ENCODE measurements around the gene WNT16. TPM values are rescaled to one million over a fixed set of nuclear protein-coding genes. Genes with fewer than 3 reads are reported as not detected.
A peak's percentile ranks its signal among the peaks of the same experiment; 100 is the strongest.

Gene WNT16
- total RNA-seq, 6 experiments from 2014 or later, result 0.07 to 0.25 (median 0.18) TPM

GRCh38 chr7:121331574-121331973 is 2.8 kb downstream of the WNT16 start:
- no peak for DNase-seq
- H3K4me1 Mint-ChIP-seq (ENCODE audit: low read depth), result peaks cover 43% of the 10 kb centered on the region
- no peaks in the 10 kb centered on the region for H3K36me3 Mint-ChIP-seq (ENCODE audit: low read depth)
- H3K4me3 Mint-ChIP-seq, result no peak overlapping the region
- TF ChIP-seq, protein P1, sequence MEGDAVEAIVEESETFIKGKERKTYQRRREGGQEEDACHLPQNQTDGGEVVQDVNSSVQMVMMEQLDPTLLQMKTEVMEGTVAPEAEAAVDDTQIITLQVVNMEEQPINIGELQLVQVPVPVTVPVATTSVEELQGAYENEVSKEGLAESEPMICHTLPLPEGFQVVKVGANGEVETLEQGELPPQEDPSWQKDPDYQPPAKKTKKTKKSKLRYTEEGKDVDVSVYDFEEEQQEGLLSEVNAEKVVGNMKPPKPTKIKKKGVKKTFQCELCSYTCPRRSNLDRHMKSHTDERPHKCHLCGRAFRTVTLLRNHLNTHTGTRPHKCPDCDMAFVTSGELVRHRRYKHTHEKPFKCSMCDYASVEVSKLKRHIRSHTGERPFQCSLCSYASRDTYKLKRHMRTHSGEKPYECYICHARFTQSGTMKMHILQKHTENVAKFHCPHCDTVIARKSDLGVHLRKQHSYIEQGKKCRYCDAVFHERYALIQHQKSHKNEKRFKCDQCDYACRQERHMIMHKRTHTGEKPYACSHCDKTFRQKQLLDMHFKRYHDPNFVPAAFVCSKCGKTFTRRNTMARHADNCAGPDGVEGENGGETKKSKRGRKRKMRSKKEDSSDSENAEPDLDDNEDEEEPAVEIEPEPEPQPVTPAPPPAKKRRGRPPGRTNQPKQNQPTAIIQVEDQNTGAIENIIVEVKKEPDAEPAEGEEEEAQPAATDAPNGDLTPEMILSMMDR (IDR thresholded peaks at IDR 0.05), result no peak
- peaks cover 14% of the 10 kb centered on the region; the same call in 1 of the 2 replicates for H3K27me3 Mint-ChIP-seq (ENCODE audit: insufficient read depth)
- H3K9me3 Mint-ChIP-seq, result no peaks in the 10 kb centered on the region
- no peak overlapping the region for H3K27ac Mint-ChIP-seq

- peaks cover 7% of the 10 kb centered on the region; the same call in 1 of the 2 replicates for H3K27me3 Mint-ChIP-seq (ENCODE audit: insufficient read depth)
These were observed 5.6 kb downstream of the WNT16 start for GRCh38 chr7:121334376-121334775.

DNA sequence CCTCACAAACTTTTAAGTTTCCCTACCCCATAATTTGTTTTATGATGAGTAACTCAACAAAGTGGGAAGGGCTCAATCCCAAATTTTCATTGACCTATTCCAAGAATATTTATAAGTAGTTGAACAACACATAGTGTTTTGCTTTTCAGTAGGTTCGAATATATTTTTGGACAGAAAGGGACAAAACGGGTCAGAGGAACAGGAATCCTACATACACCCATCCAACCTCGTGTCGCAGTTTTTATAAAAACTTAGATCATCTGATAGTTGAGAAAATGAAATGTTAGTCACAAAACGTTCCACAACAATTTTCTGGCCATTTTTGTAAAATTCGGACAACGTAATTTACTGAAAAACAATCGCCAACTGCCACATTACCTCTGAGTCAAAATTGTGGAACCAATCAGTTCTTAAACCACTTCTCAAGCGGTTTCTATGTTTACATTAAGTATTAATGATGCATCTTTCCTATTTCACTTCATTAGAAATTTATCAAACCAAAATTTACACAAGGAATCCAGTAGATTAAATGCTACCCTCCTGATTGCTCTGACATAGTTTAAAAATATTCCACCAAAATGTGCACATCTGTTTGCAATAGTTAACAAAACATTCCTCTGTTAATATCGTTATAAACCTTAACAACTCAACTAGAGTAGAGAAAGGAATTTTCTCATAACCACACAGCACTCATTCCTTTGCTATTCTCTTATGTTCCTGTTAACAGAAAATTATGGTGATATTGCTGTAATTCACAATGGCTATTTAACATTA is 6.3 kb downstream of the WNT16 start:
- peak overlapping the region; percentile 1; the same call in 1 of the 2 replicates for H3K4me3 Mint-ChIP-seq
- no peak overlapping the region for H3K27ac Mint-ChIP-seq
- TF ChIP-seq, protein P1 (IDR thresholded peaks at IDR 0.05), result no peak
- H3K9me3 Mint-ChIP-seq, result no peaks in the 10 kb centered on the region
- peak; percentile 39 for DNase-seq
- H3K4me1 Mint-ChIP-seq (ENCODE audit: low read depth), result peaks cover 28% of the 10 kb centered on the region
- peaks cover 4% of the 10 kb centered on the region; the same call in 1 of the 2 replicates for H3K27me3 Mint-ChIP-seq (ENCODE audit: insufficient read depth)
- H3K36me3 Mint-ChIP-seq (ENCODE audit: low read depth), result no peaks in the 10 kb centered on the region

More at GRCh38 chr7:121334376-121334775, 5.6 kb downstream of the WNT16 start:
- TF ChIP-seq, protein P1 (IDR thresholded peaks at IDR 0.05), result no peak
- no peak overlapping the region for H3K4me3 Mint-ChIP-seq
- H3K9me3 Mint-ChIP-seq, result no peaks in the 10 kb centered on the region
- no peaks in the 10 kb centered on the region for H3K36me3 Mint-ChIP-seq (ENCODE audit: low read depth)
- DNase-seq, result no peak
- H3K4me1 Mint-ChIP-seq (ENCODE audit: low read depth), result peaks cover 35% of the 10 kb centered on the region
- H3K27ac Mint-ChIP-seq, result no peak overlapping the region

GRCh38 chr7:121336579-121336978 is 7.8 kb downstream of the WNT16 start:
- H3K4me3 Mint-ChIP-seq, result no peak overlapping the region
- peaks cover 23% of the 10 kb centered on the region for H3K4me1 Mint-ChIP-seq (ENCODE audit: low read depth)
- H3K27me3 Mint-ChIP-seq (ENCODE audit: insufficient read depth), result no peaks in the 10 kb centered on the region; the same call in 1 of the 2 replicates
- TF ChIP-seq, protein P1 (IDR thresholded peaks at IDR 0.05), result no peak
- no peaks in the 10 kb centered on the region for H3K9me3 Mint-ChIP-seq
- no peak overlapping the region for H3K27ac Mint-ChIP-seq
- peaks cover under 1% of the 10 kb centered on the region; the same call in 1 of the 2 replicates for H3K36me3 Mint-ChIP-seq (ENCODE audit: low read depth)
- no peak for DNase-seq

DNA sequence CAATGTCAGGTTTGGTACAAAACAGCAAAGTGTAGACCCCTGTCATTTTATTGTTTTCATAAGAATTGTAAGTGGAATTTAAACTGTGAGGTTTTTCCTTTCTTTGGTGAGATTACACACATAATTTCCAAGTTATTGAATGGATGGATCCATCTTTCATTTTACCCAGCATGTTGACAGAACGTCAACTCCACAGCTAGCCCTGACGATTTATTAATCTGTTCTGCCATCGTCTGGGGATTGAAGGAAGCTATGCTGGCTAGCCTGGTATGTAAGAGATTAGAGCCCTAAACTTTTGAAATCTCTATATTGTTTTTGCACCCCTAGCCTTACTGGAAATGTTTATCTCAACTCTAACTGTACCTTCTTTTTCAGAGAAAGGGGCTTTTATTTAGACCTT is 8.6 kb downstream of the WNT16 start:
- Mint-ChIP-seq H3K4me1 (ENCODE audit: low read depth) (peaks cover 31% of the 10 kb centered on the region), H3K4me3 (no peak overlapping the region), H3K9me3 (no peaks in the 10 kb centered on the region), H3K27ac (no peak overlapping the region), H3K36me3 (ENCODE audit: low read depth) (peaks cover 9% of the 10 kb centered on the region), H3K27me3 (ENCODE audit: insufficient read depth) (no peaks in the 10 kb centered on the region; the same call in 1 of the 2 replicates)
- TF ChIP-seq, protein P1 (IDR thresholded peaks at IDR 0.05), result no peak
- DNase-seq, result no peak
